GM12864 (cell line): ENCODE data around the gene INPP5E.

Experiments used
- DNase-seq: peaks from one replicate; pipeline ENCODE4 v3.0.0-alpha.2; 2011; ENCODE audit warnings: low read depth
- H3K4me3 ChIP-seq: 2 replicates; pipeline ENCODE4 v1.5.1; 2011; ENCODE audit warnings: mild to moderate bottlenecking, low read depth, low read length, control low read depth
- CTCF ChIP-seq: IDR thresholded peaks from 2 replicates; pipeline ENCODE4 v1.5.1; 2011; ENCODE audit warnings: low read depth, mild to moderate bottlenecking, moderate library complexity, low read length, control low read depth, inconsistent platforms; ENCODE audit errors: missing control alignments

The INPP5E gene

GRCh38 chr9:136403538-136403914 is 36.1 kb downstream of the INPP5E start:
- H3K4me3 ChIP-seq, result no peak overlapping the region
- no peak for TF ChIP-seq CTCF
- no peak for DNase-seq

- H3K4me3 ChIP-seq, result no peak overlapping the region
- DNase-seq, result no peak
- TF ChIP-seq CTCF, result no peak
These were observed 37.6 kb downstream of the INPP5E start for GRCh38 chr9:136402067-136402466.

GRCh38 chr9:136401173-136401922 is 38.3 kb downstream of the INPP5E start:
- no peak for TF ChIP-seq CTCF
- H3K4me3 ChIP-seq, result no peak overlapping the region
- DNase-seq, result no peak

- TF ChIP-seq CTCF, result peak; percentile 90
- H3K4me3 ChIP-seq, result peak within 1 kb of the TSS; percentile 93
- DNase-seq, result no peak
These were observed 39.4 kb downstream of the INPP5E start, which contains the start of gene SNAPC4 for GRCh38 chr9:136400038-136400834. Gene SNAPC4 (minus strand): TSS chr9:136400170. CDS start chr9:136398428, 1,742 bp downstream.

GRCh38 chr9:136399176-136400037 is 40.2 kb downstream of the INPP5E start:
- DNase-seq, result no peak
- peak overlapping the region; percentile 93 for H3K4me3 ChIP-seq
- no peak for TF ChIP-seq CTCF

- no peak for DNase-seq
- H3K4me3 ChIP-seq, result peak overlapping the region; percentile 93; the same call in 1 of the 2 replicates
- TF ChIP-seq CTCF, result no peak
These were observed 41.4 kb downstream of the INPP5E start for GRCh38 chr9:136398286-136398685.
